GM19023 (cell line): ENCODE data around the gene TIAM2.

ENCODE experiments used
- ATAC-seq: cut with Tn5 transposase; IDR thresholded peaks from one replicate; pipeline ENCODE4 v1.9.1; 2021; ENCODE audit warnings: mild to moderate bottlenecking, moderate library complexity; ENCODE audit not compliant: unreplicated experiment

The TIAM2 gene

DNA sequence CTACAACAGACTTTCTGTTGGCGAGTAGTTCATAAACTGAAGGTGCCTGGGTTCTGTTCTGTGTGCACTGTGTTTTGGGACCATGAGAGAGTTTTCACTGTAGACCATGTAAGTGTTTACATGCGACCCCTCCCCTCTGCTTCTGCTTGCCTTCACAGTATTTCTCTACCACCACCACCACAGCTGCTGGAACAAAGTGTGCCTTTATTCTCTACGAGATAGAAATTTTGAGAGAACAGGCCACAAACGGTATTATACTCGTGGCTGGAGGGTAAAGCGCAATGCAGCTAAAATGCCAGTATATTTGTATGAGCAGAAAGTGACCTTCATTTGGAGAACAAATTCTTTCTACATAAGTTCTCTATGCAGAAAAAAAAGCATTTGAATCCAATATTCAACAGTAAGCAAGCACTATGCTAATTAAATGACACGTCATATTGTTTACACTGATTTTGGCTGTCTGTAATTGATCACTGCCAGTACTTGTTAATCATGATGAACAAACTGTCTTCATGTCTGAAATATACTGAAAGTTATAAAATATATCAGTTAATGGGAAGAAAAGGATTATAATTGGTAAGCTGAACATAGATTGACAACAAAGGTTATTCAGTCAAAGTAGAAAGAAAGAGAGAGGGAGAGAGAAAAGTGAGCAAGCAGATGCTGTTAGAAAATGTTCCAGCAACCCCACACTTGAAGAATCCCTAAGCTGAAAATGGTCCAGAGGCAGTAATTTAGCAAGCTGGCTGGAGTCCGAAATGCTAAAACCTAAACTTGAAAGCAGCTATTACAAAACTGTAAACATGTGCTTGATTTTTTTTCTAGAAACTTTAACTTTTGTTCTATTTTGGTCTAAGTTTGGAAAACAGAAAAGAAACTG, 277.5 kb downstream of the TIAM2 start:
- no peak for ATAC-seq

DNA sequence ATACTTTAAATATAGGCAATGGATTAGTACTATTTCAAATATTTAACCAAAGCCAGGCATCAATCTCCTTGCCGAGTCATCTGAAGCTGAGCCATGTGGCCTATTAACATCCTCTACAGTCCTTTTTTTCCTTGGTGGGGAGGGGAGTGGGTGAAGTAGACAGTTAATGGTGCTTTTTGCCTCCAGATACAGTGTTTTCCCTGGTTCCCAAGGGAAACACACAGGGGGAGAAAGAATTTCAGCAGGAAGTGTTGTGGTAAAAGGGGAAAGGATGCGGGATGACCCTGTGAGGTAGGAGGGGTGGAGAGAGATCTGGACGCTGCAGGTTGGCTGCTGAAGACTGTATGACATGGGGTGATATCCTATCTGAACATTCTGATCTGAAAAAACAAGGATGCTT, 278.3 kb downstream of the TIAM2 start:
- no peak for ATAC-seq

DNA sequence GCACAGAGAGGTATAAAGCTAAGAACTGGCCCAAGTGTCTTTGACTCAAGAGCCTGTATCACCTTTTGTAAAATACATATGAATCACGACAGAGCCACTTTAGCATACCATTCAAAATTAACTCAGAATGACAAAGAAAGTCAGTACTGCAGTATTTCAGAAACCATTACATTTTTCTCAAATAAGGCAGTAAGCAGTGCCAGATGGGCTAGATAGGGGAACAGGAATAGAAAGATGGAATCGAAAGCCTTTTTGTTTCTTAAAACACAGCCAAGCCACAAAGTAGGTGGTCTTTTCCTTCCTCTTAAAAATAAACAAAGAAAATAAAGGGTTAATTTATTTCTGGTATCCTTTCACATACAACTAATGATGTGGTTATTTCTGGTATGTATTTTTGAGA, 279.0 kb downstream of the TIAM2 start:
- no peak for ATAC-seq

DNA sequence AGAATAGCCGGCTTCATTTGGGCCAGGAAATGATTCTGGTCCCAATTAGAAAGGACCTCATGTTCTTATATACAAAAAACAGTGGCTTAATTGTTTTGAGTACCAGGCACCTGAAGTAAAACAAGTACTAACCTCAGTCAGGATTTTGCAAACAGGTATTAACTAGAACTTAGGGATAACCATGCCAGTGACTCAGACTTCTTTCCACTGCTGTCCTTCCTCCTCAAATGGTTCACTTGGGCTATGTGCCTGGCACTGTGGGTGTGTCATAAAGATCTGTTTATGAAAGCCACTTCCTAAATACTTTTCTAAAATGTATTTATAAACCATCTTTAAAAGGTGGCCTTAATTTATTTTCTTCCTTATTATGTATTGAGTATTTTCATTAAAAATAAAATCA, 279.4 kb downstream of the TIAM2 start:
- ATAC-seq: no peak

DNA sequence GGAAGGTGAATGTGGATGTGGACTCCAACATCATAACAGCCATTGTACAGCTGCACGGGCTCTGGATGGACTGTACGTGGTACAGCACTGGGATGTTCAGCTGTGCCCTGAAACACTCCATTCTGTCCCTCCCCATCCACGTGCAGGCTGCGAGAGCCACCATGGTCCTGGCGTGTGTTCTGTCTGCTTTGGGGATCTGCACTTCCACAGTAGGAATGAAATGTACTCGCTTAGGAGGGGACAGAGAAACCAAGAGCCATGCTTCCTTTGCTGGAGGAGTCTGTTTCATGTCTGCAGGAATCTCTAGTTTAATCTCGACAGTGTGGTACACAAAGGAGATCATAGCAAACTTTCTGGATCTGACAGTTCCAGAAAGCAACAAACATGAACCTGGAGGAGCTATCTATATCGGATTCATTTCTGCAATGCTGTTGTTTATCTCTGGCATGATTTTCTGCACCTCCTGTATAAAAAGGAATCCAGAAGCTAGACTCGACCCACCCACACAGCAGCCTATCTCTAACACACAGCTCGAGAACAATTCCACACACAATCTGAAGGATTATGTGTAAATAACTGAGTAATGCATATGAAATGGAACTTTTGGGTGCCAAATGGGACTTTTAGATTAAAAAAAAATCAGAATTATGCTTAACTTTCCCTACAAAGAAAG, 280.8 kb downstream of the TIAM2 start:
- ATAC-seq: no peak

DNA sequence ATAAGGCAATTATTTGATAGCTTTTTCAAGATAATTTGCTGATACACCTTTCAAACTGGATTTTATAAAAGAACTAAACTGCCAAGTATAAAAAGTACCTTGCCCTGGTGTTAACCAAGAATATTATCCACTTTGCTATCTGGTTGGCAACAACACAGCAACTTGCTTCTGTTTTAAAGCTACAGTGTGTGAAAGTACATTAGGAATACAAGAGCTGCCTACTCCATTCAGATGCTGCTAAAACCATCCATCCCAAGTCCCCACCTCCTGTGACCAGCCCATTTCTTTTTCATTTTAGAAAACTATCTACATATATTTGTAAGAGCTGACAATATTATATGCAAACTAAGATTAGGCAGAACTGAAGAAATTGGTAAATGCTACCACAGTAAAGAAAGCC, 281.5 kb downstream of the TIAM2 start:
- no peak for ATAC-seq

DNA sequence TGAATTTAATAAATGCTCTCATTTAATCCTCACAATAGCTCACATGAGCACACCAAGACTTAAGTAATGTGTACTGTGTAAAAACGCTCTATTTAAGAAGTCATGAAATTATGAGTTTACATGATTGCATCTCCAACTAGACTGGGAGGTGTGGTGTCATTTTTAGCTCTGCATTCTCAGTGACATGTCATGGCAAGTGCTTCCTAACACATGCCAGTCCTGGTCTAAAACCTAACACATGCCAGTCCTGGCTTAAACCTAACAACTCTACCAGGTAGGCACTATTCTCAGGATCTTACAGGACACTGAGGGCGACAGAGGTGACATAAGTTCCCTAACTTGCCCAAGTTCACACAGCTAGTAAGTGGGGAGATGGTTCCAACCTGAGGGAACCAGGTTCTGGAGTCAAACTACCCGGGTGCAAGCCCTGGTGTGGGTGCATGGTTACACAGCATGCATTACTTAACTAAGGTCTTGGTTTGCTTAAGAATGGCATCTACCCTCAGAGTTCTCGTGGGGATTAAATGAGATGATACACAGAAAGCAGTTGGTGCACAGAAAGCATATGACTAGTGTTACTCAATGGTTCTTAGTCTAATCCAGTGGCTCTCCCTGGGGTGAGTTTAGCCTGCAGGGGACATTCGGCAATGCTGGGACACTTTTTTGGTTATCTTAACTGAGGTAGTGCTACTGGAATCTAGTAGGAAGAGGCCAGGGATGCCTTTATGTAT, 283.4 kb downstream of the TIAM2 start:
- ATAC-seq: no peak

DNA sequence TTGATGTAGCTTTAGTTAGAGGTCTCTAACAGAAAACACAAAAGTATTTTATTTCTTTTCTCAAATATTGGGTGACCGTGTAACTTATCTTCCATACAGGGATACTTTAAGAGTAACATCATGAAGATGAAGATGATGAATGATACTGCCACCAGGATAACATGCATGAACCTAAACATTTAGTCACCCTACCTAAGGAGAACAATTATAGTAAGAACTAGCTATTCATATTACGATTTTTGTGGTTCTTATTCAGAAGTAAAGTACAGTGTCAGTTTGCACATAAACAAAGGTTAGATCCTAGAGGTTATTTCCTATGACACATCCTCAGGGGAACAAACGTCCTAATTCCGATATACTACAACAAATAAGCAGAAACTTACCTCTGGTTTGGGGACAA, 289.7 kb downstream of the TIAM2 start:
- ATAC-seq: no peak

DNA sequence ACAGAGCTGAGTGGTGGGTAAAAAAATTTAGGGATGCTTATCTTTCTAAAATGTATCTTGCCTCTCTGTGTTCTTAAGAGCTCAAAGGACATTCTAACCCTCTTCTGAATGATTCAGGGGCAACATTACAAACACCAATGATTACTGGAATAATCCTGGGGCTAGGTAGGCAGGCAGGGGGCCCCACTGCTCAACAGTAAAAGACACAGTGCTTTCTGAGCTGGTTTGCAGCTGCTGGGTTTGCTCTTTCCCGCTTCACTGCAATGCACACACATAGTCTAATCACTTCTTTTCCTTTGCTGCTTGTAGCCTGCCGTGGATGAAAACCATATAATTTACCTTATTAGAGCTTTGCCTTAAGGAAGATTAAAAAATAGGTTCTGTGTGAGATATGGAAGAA, 292.6 kb downstream of the TIAM2 start:
- ATAC-seq: no peak

DNA sequence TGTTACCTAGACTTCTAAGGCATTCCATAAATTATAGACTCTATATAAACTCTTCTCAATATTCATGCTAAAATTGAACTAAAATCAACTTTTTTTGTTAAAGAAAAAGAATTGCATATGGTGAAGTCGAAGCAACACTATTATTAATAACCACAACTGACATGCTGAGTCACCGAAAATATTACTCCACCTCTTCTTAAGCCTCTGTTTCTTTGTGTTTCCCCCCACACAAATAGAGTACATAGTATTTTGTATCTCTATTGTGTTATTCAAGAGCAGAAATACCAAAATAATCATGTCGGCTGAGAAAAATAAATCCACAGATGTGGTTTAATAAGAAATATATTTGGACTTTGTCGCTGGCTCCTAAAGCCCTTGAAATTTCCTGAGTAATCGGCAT, 295.4 kb downstream of the TIAM2 start:
- ATAC-seq: no peak

DNA sequence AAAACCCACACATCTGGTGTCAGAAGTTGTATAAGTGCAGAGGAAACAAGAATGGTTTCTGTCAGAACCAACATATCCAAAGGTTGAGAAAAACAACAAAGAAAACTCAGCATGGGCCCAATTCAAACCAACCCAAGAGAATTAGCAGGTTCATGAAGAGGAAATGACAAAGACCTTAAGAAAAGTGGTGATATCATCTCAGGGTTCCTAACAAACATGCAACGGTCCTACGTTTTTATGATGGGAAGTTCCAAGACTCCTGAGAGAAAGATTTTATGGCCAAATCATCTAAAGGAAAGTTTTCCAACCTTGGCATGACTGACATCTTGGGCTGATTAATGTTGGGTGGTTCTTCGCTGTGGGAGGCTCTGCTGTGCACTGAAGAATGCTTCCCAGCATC, 296.2 kb downstream of the TIAM2 start:
- ATAC-seq: no peak

DNA sequence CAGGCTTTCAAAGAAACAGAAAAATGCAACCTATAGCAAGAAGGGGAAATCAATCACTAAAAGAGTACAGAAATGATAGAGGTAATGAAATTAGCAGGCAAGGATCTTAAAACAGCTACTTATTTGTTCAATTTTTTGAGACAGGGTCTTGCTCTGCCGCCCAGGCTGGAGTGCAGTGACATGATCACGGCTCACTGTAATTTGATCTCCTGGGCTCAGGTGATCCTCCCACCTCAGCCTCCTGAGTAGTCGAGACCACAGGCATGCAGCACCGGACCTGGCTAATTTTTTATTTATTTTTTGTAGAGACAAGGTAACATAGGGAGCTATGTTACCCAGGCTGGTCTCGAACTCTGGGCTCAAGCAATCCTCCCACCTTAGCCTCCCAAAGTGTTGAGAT, 297.6 kb downstream of the TIAM2 start:
- ATAC-seq: no peak

DNA sequence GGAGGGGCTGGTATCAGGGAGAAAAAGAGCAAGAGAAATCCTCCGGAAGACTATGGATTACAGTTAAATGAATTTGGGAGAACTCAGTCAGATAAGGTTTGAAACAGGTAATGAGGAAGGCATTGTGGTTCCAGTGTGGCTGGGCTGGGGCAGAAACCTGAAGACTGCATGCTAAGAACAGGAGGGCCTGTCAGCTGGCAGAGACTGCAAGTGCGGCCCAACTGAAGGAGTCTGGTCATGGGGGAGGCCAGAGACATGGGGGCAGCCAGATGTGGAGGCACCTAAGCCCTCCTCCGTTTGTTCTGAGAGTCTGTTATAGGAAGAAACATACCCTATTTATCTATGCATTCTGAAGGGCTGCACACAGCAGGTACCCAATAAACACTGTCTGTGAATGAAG, 302.6 kb downstream of the TIAM2 start:
- ATAC-seq: no peak

DNA sequence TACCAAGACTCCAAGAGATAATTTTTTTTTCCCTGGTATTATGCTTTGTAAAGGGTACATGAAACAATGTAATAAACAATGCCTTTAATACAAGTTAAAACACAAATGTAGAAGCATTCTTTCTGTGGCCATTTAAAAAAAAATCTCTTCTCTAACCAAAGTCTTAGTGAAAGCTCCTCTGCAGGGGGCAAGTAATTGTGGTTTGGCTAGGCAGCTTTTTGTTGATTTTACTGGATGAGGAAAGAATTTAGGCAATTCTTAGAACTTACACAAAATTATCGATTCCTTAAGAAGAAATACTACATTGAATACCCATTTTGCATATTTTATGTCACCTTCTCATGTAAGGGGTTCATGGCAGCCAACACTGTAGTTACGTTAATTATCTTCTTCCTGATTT, 306.8 kb downstream of the TIAM2 start:
- ATAC-seq: no peak

DNA sequence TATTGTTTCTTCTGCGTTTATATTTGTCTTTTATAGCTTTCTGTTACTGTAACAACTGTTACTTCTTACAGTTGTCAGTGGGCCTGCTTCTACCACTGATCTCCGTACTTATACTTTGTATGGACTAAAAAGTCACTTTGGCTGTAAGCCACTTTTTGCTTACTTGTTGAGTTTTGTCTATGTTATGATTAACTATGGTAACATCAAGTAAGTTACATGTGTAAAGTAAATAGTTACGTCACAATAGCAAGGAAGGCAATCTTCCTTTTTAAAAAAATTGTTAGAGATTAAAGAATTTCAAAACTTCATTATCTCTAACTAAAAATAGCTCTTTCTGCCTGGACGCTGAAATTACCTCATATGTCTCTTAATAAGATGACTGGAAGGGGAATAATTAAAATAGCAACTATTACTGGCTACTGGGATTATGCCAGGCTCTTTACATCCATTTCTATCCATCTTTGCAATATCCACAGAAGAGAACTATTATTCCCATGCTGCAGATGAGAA, 308.3 kb downstream of the TIAM2 start:
- ATAC-seq: no peak

DNA sequence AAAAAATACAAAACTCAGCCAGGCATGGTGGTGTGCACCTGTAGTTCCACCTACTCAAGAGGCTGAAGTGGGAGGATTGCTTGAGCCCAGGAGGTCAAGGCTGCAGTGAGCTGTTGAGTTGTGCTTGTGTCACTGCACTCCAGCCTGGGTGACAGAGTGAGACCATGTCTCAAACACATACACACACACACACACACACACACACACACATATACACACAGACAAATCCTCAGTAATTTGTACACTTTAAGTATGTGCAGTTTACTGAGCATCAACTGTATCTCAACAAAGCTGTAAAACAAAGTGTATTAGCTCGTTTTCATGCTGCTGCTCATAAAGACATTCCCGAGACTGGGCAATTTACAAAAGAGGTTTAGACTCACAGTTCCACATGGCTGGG, 311.8 kb downstream of the TIAM2 start:
- ATAC-seq: no peak
